Urothelium cell line (cell line): ENCODE data around the gene RAET1G.
"Not testable (repeated sequence)": the region's sequence is repeated elsewhere in the genome, so short reads cannot be mapped to it uniquely, and the experiment has no call there.

ENCODE experiments used
- DNase-seq: peaks from one replicate; pipeline ENCODE4 v3.0.0; 2011; ENCODE audit warnings: low spot score, mixed read lengths
- FAIRE-seq: peaks from 2 replicates; lab custom pipeline; 2011; peaks lifted over from hg19 to GRCh38; lab: Jason Lieb, UNC

Gene RAET1G

GRCh38 chr6:149897855-149898744, 24.8 kb downstream of the RAET1G start, which contains the start of gene RAET1E:
Gene RAET1E, minus strand, starts transcription at chr6:149898113. Its CDS starts 7,212 bp downstream, at chr6:149890901.
- FAIRE-seq (no peak), DNase-seq (no peak)

- DNase-seq: peak; percentile 83
- no peak for FAIRE-seq
Measured at GRCh38 chr6:149897015-149897697, 25.8 kb downstream of the RAET1G start.

- peak; percentile 48 for DNase-seq
- FAIRE-seq: peak; percentile 9
Measured at GRCh38 chr6:149896491-149896890, 26.4 kb downstream of the RAET1G start.

- FAIRE-seq (no peak), DNase-seq (peak; percentile 72)
Measured at GRCh38 chr6:149895833-149896271, 27.1 kb downstream of the RAET1G start.

- no peak for FAIRE-seq
- DNase-seq: no peak
Measured at GRCh38 chr6:149895048-149895590, 27.8 kb downstream of the RAET1G start.

GRCh38 chr6:149891864-149892263, 31.1 kb downstream of the RAET1G start:
- DNase-seq, FAIRE-seq: not testable (repeated sequence)

GRCh38 chr6:149891259-149891658, 31.7 kb downstream of the RAET1G start:
- DNase-seq (no peak), FAIRE-seq (no peak)

DNA sequence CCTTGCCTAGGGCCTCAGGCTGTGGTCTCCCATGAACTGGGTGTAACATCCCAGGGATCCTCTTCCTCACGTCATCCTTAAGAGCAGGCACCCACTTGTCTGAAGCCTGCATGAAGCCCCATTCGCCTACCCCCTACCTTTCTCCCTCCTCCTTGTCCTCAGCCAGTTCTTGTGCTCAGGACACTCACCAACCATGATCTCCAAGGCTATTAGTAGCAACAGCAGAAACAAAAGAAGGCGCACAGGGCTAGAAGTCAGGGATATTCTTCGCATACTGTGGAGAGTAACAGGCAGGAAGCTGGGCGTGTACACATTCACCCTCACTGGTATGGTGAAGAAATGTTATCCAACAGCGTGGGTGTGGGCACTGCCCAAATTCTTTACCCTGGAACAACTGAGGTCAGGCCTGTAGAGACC, 32.3 kb downstream of the RAET1G start:
- FAIRE-seq: no peak

GRCh38 chr6:149889326-149889725, 33.6 kb downstream of the RAET1G start:
- no peak for DNase-seq
- FAIRE-seq: no peak

More for the DNA sequence above, 32.3 kb downstream of the RAET1G start:
- DNase-seq: peak; percentile 29

GRCh38 chr6:149888659-149889058, 34.3 kb downstream of the RAET1G start:
- FAIRE-seq (no peak), DNase-seq (peak; percentile 13)

DNA sequence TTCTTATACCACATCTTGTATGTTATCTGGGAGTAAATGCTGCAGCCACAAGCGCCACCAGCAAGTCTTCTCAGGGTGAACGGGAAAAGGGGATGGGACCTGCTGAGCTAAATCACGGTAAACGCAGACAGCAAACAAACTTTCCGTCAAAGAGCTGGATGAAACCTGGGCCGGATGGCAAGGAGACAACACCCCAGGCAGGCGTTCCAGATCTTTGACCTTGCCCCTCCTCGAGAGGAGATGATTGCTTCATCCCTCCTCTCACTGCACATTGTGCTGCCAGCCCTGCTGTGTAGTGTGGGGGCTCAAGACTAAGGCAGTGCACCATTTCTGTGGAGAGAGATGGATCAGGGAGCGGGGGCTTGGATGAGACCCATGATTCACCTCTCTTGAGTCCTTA, 34.8 kb downstream of the RAET1G start:
- DNase-seq (no peak), FAIRE-seq (no peak)

GRCh38 chr6:149887343-149887742, 35.6 kb downstream of the RAET1G start:
- FAIRE-seq: no peak

GRCh38 chr6:149885888-149886287, 37.0 kb downstream of the RAET1G start:
- FAIRE-seq: no peak
- no peak for DNase-seq

More at GRCh38 chr6:149887343-149887742, 35.6 kb downstream of the RAET1G start:
- no peak for DNase-seq

GRCh38 chr6:149884617-149885016, 38.3 kb downstream of the RAET1G start:
- DNase-seq: no peak
- FAIRE-seq: no peak

- FAIRE-seq (no peak), DNase-seq (no peak)
Measured at GRCh38 chr6:149884215-149884614, 38.7 kb downstream of the RAET1G start.

GRCh38 chr6:149881860-149882259, 41.1 kb downstream of the RAET1G start:
- no peak for FAIRE-seq
- DNase-seq: no peak

- DNase-seq: no peak
- FAIRE-seq: no peak
Measured at GRCh38 chr6:149881066-149881766, 41.7 kb downstream of the RAET1G start.

DNA sequence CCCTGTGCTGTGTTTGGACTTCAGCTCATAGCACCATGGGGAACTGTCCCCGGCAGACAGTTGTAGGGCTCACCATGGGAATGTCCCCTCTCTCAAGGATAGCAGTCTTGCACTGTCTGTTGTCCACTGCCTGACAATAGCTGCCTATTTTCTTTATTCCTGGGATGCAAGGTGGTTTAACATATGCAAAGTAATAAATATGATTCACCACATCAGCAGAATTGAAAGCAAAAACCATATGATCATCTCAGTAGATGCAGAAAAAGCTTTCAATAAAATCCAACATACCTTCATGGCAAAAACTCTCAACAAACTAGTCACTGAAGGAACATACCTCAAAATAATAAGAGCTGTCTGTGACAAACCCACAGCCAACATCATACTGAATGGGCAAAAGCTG, 45.3 kb downstream of the RAET1G start:
- DNase-seq: no peak
- FAIRE-seq: no peak

DNA sequence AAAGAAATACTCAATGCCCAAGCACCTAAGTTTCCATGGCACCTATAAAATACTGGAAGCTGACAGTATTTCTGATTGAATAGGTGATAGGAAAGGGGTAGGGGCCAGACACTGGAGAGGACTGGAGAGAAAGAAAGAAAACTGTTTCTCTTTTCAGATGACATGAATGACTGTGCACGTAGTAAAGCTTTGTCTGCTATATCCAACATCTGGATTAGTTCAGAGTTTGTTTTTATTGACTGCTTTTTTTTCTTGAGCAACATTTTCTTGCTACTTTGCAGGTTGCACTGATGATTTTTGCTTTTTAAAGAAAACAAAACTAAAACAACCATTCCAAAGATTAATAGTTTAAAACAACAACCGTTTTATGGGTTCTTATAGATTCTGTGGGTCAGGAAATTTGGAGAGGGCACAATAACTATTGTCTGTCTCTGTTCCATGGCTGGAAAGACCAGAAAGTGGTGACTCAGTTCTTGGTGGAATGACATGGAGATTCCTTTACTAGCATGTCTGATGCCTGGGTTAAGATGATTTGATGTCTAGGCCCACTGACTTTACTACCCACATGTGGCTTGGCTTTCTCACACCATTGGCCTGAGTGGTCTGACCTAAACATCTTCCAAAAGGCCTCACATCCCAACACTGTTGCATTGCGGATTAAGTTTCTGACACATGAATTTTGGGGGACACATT, 46.5 kb downstream of the RAET1G start:
- FAIRE-seq: no peak

DNA sequence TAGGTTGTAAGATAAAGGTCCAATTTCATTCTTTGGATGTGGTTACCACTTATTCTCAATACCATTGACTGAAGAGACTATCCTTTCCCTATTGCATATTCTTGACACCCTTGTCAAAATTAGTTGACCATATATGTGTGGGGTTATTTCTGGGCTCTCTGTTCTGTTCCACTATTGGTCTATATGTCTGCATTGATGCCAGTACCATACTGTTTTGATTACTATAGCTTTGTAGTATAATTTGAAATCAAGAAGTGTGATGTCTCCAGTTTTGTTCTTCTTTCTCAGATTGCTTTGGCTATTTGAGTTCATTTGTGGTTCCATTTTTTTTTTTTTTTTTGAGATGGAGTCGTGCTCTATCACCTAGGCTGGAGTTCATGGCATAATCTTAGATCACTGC, 50.7 kb downstream of the RAET1G start:
- FAIRE-seq (no peak), DNase-seq (no peak)

More for the DNA sequence above, 46.5 kb downstream of the RAET1G start:
- DNase-seq: no peak
